Breast epithelium (tissue), 3 donors: Measurements from ENCODE around the gene PSME1.

ENCODE experiments used
- POLR2A ChIP-seq: fragments of 450-650 bp; IDR thresholded peaks from one replicate; pipeline ENCODE4 v1.6.1; 2016; ENCODE audit warnings: antibody characterized with exemption, mild to moderate bottlenecking, moderate library complexity
- TF ChIP-seq, protein P1 (sequence below), 3 donors: fragments of 450-650 bp; IDR thresholded peaks; one replicate each; pipeline ENCODE4 v1.5.1; 2016 to 2017; ENCODE audit warnings: antibody characterized with exemption in 3 of 3, mild to moderate bottlenecking in 3 of 3, moderate library complexity in 3 of 3

DNA sequence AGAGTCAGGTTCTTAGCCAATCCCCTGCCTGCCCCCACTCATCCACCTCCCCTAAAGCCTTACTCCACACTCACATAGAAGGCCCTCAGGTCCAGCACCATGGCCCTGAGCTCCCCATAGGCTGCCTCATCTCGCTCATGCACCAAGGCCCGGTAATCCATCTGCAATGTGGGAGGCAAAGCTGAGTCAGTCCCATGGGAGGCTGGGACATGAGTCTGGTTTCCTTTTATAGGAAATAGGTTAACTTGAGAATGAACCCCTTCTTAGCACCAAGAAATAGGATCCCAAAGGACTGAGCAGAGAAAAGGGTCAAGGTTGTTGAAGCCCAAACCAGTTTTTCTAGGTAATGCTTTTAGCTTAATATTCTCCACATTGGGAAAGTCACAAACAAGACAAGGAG is 7.5 kb downstream of the PSME1 start:
- TF ChIP-seq POLR2A = no peak
- TF ChIP-seq, protein P1, sequence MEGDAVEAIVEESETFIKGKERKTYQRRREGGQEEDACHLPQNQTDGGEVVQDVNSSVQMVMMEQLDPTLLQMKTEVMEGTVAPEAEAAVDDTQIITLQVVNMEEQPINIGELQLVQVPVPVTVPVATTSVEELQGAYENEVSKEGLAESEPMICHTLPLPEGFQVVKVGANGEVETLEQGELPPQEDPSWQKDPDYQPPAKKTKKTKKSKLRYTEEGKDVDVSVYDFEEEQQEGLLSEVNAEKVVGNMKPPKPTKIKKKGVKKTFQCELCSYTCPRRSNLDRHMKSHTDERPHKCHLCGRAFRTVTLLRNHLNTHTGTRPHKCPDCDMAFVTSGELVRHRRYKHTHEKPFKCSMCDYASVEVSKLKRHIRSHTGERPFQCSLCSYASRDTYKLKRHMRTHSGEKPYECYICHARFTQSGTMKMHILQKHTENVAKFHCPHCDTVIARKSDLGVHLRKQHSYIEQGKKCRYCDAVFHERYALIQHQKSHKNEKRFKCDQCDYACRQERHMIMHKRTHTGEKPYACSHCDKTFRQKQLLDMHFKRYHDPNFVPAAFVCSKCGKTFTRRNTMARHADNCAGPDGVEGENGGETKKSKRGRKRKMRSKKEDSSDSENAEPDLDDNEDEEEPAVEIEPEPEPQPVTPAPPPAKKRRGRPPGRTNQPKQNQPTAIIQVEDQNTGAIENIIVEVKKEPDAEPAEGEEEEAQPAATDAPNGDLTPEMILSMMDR (IDR thresholded peaks at IDR 0.05) = no peak
